ENCODE results near the gene GNG2. TPM values are rescaled to one million over a fixed set of nuclear protein-coding genes. Genes with fewer than 3 reads are reported as not detected.
A peak's percentile ranks its signal among the peaks of the same experiment; 100 is the strongest.

GNG2 gene
- total RNA-seq, 1 donor from 2014 or later = 56.8 TPM

DNA sequence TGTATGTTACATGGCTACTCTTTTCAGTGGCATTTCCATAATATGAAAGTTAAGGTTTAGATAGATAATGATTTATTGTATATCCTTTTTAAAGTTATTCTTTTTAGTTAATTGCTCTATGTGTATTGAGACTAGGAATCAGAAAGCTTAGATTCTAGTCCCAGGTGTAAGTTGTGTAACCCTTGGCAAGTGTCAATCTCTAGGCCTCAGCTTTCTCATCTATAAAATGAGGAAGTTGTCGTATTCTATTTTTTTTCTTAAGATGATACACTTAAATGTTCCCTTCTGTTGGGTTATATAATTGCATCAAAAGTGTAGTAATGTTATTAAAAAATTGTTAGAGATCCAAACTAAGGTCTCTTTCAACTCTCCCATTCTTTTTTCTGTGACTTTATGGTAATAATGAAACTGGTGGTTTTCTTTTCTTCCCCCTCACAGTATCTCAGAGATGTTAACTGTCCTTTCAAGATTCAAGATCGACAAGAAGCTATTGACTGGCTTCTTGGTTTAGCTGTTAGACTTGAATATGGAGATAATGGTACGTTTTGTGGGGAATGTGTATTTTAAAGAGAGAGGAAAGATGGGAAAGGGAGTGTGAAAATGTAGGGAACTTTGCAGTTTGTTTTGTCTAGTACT, 133.0 kb downstream of the GNG2 start:
- Histone ChIP-seq H3F3A (ENCODE audit: low read depth) (peaks cover 32% of the 10 kb centered on the region), H3K9me3 (ENCODE audit: low read depth) (no peaks in the 10 kb centered on the region), H4K20me1 (ENCODE audit: low read depth) (peaks cover 43% of the 10 kb centered on the region), H3K4me1 (peaks cover 12% of the 10 kb centered on the region), H3K4me3 (no peak overlapping the region), H2AFZ (replicated peaks) (no peak overlapping the region), H3K27ac (no peak overlapping the region), H3K79me2 (ENCODE audit: low read depth) (peaks cover 80% of the 10 kb centered on the region), H3K36me3 (peaks cover 49% of the 10 kb centered on the region), H3K9ac (no peak overlapping the region), H3K27me3 (no peaks in the 10 kb centered on the region), H3K4me2 (no peak overlapping the region)
- TF ChIP-seq, protein P1, sequence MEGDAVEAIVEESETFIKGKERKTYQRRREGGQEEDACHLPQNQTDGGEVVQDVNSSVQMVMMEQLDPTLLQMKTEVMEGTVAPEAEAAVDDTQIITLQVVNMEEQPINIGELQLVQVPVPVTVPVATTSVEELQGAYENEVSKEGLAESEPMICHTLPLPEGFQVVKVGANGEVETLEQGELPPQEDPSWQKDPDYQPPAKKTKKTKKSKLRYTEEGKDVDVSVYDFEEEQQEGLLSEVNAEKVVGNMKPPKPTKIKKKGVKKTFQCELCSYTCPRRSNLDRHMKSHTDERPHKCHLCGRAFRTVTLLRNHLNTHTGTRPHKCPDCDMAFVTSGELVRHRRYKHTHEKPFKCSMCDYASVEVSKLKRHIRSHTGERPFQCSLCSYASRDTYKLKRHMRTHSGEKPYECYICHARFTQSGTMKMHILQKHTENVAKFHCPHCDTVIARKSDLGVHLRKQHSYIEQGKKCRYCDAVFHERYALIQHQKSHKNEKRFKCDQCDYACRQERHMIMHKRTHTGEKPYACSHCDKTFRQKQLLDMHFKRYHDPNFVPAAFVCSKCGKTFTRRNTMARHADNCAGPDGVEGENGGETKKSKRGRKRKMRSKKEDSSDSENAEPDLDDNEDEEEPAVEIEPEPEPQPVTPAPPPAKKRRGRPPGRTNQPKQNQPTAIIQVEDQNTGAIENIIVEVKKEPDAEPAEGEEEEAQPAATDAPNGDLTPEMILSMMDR (IDR thresholded peaks at IDR 0.05) = no peak
- TF ChIP-seq EZH2phosphoT487 (IDR thresholded peaks at IDR 0.05) (no peak), EZH2 (IDR thresholded peaks at IDR 0.05) (no peak)
- no peak for DNase-seq (ENCODE audit: low spot score)
- H3K36me3 Mint-ChIP-seq = peaks cover 18% of the 10 kb centered on the region
- H3K4me3 Mint-ChIP-seq = no peak overlapping the region
- no peaks in the 10 kb centered on the region for H3K27me3 Mint-ChIP-seq (ENCODE audit: insufficient read depth, low read depth)
- peaks cover 12% of the 10 kb centered on the region for H3K4me1 Mint-ChIP-seq
- H3K9me3 Mint-ChIP-seq = no peaks in the 10 kb centered on the region
- no peak overlapping the region for H3K27ac Mint-ChIP-seq

DNA sequence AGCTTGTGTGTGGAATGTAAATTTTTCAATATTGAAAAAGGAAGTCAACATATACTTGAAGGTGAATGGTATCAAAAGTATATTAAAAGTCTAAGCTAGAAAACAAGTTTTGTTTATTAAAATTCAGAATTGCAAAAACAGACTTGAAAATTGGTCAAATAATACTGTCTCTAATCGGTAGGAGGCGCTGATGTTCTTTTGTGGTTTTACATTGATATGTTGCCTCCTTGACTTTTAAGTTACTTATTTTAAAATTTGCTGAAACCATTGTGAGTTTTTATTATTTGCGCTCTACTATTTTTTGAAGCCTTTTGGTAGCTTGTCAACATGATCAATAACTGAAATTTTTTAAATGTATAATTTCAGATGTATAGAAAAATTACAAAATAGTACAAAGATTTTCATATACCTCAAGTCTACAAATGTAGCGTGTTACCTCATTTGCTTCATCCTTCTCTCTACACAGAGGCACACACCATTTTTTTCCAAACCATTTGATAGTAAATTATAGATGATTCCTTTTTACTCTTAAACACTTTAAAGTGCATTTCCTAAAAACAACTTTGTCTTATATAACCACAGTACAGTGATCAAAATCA, 135.8 kb downstream of the GNG2 start:
- H3K27me3 ChIP-seq = no peaks in the 10 kb centered on the region
- peaks cover 32% of the 10 kb centered on the region for H4K20me1 ChIP-seq (ENCODE audit: low read depth)
- Mint-ChIP-seq H3K4me3 (no peak overlapping the region), H3K27ac (no peak overlapping the region), H3K4me1 (no peaks in the 10 kb centered on the region), H3K9me3 (no peaks in the 10 kb centered on the region), H3K27me3 (ENCODE audit: insufficient read depth, low read depth) (no peaks in the 10 kb centered on the region), H3K36me3 (peaks cover 27% of the 10 kb centered on the region)
- no peak for TF ChIP-seq EZH2phosphoT487 (IDR thresholded peaks at IDR 0.05)
- TF ChIP-seq, protein P1 (IDR thresholded peaks at IDR 0.05) = peak; percentile 84
- H3F3A ChIP-seq (ENCODE audit: low read depth) = peaks cover 27% of the 10 kb centered on the region
- DNase-seq (ENCODE audit: low spot score) = peak; percentile 32
- no peak overlapping the region for H2AFZ ChIP-seq (replicated peaks)
- H3K4me3 ChIP-seq = no peak overlapping the region
- H3K27ac ChIP-seq = no peak overlapping the region
- H3K4me1 ChIP-seq = peaks cover 3% of the 10 kb centered on the region
- peaks cover 73% of the 10 kb centered on the region for H3K36me3 ChIP-seq
- H3K4me2 ChIP-seq = no peak overlapping the region
- no peaks in the 10 kb centered on the region for H3K9me3 ChIP-seq (ENCODE audit: low read depth)
- H3K79me2 ChIP-seq (ENCODE audit: low read depth) = peaks cover 71% of the 10 kb centered on the region
- no peak overlapping the region for H3K9ac ChIP-seq

DNA sequence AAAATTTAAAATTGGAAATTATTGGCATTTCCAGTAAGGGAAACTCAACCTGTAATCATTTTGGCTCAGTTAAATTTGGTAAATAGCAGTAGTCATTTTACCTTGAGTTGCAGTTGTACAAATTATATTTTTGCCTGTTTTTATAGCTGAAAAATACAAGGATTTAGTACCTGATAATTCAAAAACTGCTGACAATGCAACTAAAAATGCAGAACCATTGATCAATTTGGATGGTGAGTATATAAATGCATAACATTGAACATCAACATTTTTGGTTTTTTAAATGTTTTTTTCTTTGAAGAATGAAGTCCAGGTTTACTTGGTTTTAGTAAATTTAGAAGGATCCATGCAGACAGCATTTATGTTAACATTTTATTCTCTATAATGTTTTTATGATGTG, 137.9 kb downstream of the GNG2 start:
- H2AFZ ChIP-seq (replicated peaks) = no peak overlapping the region
- no peak overlapping the region for H3K27ac Mint-ChIP-seq

More for the DNA sequence above, 137.9 kb downstream of the GNG2 start:
- H3K9ac ChIP-seq = no peak overlapping the region
- H3K4me2 ChIP-seq = no peak overlapping the region
- DNase-seq (ENCODE audit: low spot score) = no peak
- Mint-ChIP-seq H3K36me3 (peaks cover 35% of the 10 kb centered on the region), H3K9me3 (no peaks in the 10 kb centered on the region), H3K4me3 (no peak overlapping the region), H3K4me1 (no peaks in the 10 kb centered on the region), H3K27me3 (ENCODE audit: insufficient read depth, low read depth) (no peaks in the 10 kb centered on the region)
- TF ChIP-seq EZH2phosphoT487 (IDR thresholded peaks at IDR 0.05) (no peak), EZH2 (IDR thresholded peaks at IDR 0.05) (no peak)
- TF ChIP-seq, protein P1 (IDR thresholded peaks at IDR 0.05) = no peak
- peaks cover 77% of the 10 kb centered on the region for H3K36me3 ChIP-seq
- no peak overlapping the region for H3K4me3 ChIP-seq
- peaks cover 50% of the 10 kb centered on the region for H3K79me2 ChIP-seq (ENCODE audit: low read depth)
- H3F3A ChIP-seq (ENCODE audit: low read depth) = peaks cover 26% of the 10 kb centered on the region
- H3K9me3 ChIP-seq (ENCODE audit: low read depth) = no peaks in the 10 kb centered on the region
- peaks cover 34% of the 10 kb centered on the region for H4K20me1 ChIP-seq (ENCODE audit: low read depth)
- no peak overlapping the region for H3K27ac ChIP-seq
- no peaks in the 10 kb centered on the region for H3K27me3 ChIP-seq
- peaks cover 13% of the 10 kb centered on the region for H3K4me1 ChIP-seq

All from neural progenitor cell (in vitro differentiated cells).